ENCODE results near the gene RPS15. TPM values are rescaled to one million over a fixed set of nuclear protein-coding genes. Genes with fewer than 3 reads are reported as not detected.

RPS15 gene
- total RNA-seq, 1 donor from 2014 or later, result 3,906 TPM

DNA sequence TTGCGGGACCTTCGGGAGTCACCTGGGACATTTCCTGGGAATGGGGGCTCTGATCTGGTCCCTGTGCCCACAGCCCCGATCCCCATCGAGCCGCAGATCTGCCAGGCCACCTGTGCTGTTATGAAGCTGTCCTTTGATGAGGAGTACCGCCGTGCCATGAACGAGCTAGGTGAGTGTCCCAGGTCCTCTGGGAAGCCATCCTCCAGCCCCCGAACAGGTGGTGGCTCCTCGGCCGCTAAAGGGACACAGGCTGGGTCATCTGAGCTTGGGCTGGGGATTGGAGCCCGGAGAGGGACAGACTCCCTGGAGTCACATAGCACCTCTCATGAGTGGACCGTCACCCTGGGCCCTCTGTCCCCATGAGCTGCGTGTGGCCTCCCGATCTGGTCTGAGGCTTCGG is 19.7 kb downstream of the RPS15 start:
- peaks cover 29% of the 10 kb centered on the region for H3K4me1 ChIP-seq
- no peak for DNase-seq (ENCODE audit: extremely low spot score in 2 of 2)
- intact Hi-C loops (cut with DNase I), result no loop called here
- no peaks in the 10 kb centered on the region for H3K9me3 ChIP-seq
- peaks cover 10% of the 10 kb centered on the region for H3K27me3 ChIP-seq
- TF ChIP-seq POLR2AphosphoS5 (IDR thresholded peaks at IDR 0.05; ENCODE audit: insufficient read depth in 1 of 2, low read depth in 1 of 2), result no peak
- TF ChIP-seq POLR2A (IDR thresholded peaks at IDR 0.05), result no peak
- TF ChIP-seq, protein P1, sequence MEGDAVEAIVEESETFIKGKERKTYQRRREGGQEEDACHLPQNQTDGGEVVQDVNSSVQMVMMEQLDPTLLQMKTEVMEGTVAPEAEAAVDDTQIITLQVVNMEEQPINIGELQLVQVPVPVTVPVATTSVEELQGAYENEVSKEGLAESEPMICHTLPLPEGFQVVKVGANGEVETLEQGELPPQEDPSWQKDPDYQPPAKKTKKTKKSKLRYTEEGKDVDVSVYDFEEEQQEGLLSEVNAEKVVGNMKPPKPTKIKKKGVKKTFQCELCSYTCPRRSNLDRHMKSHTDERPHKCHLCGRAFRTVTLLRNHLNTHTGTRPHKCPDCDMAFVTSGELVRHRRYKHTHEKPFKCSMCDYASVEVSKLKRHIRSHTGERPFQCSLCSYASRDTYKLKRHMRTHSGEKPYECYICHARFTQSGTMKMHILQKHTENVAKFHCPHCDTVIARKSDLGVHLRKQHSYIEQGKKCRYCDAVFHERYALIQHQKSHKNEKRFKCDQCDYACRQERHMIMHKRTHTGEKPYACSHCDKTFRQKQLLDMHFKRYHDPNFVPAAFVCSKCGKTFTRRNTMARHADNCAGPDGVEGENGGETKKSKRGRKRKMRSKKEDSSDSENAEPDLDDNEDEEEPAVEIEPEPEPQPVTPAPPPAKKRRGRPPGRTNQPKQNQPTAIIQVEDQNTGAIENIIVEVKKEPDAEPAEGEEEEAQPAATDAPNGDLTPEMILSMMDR (IDR thresholded peaks at IDR 0.05), result no peak
- no peak overlapping the region for H3K27ac ChIP-seq
- H3K36me3 ChIP-seq, result no peaks in the 10 kb centered on the region
- H3K4me3 ChIP-seq, result no peak overlapping the region

DNA sequence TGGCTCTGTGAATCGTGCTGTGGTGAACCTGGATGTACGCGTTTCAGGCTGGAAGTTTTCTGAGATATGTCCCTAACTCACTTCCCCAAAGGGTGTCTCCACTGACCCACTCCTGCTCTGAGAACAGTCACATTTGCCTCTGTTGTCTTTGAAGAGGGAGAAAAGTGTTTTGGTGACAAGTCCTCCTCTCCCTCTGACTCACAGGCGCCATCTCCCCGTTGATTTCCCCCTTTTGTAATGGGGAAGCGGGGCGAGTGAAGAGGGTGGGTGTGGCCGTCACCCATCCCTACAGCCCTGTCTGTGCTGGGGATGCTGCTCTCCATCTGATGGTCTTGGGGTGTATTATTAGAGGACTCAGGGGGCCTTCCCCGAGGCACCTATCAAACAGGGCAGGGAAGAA is 21.3 kb downstream of the RPS15 start:
- no peak for DNase-seq (ENCODE audit: extremely low spot score in 2 of 2)
- Histone ChIP-seq H3K36me3 (no peaks in the 10 kb centered on the region), H3K27ac (no peak overlapping the region), H3K27me3 (peaks cover 5% of the 10 kb centered on the region), H3K4me1 (peaks cover 18% of the 10 kb centered on the region), H3K9me3 (no peaks in the 10 kb centered on the region), H3K4me3 (no peak overlapping the region)
- intact Hi-C loops (cut with DNase I), result no loop called here
- TF ChIP-seq, protein P1 (IDR thresholded peaks at IDR 0.05), result no peak
- no peak for TF ChIP-seq POLR2A (IDR thresholded peaks at IDR 0.05)
- no peak for TF ChIP-seq POLR2AphosphoS5 (IDR thresholded peaks at IDR 0.05; ENCODE audit: insufficient read depth in 1 of 2, low read depth in 1 of 2)

DNA sequence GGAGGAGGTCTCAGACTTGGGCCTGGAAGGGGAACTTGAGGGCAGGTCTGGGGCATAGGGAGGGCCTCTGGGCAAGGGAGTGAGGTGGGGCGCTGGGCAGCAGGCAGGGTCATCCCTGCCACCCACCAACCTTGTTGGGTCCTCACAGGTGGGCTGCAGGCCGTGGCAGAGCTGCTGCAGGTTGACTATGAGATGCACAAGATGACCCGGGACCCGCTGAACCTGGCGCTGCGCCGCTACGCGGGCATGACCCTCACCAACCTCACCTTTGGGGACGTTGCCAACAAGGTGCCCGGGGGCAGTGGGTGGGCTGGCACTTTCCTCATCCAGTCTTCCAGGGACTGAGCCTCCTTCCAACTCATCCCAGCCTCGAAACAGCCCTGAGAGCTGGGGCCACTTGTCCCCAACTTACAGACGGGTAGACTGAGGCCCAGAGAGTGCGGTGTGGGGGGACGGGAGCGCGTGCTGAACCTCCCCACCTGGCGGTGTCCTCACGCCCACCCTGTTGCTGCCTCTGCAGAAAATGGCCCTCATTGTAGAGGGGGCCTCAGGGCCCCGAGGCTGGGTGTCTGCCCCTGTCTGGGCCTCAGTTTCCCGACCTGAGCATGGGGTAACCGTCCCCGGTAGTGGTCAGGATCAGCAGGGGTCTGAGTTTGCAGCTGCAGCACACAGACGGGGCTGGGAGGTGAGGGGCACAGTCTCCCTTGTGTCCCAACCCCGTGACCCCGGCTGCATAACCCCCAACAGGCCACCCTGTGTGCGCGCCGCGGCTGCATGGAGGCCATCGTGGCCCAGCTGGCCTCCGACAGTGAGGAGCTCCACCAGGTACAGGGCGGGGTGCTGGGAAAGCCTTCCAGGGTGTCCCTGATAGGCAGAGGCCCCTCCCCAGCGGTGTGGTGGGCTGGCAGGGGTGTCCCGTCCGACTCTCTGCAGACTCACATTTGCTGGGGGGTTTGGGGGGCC is 22.1 kb downstream of the RPS15 start:
- Histone ChIP-seq H3K9me3 (no peaks in the 10 kb centered on the region), H3K4me3 (no peak overlapping the region), H3K27me3 (peaks cover 5% of the 10 kb centered on the region), H3K4me1 (peaks cover 14% of the 10 kb centered on the region), H3K27ac (no peak overlapping the region), H3K36me3 (no peaks in the 10 kb centered on the region)
- intact Hi-C loops (cut with DNase I), result no loop called here
- no peak for DNase-seq (ENCODE audit: extremely low spot score in 2 of 2)
- no peak for TF ChIP-seq POLR2AphosphoS5 (IDR thresholded peaks at IDR 0.05; ENCODE audit: insufficient read depth in 1 of 2, low read depth in 1 of 2)
- no peak for TF ChIP-seq POLR2A (IDR thresholded peaks at IDR 0.05)
- TF ChIP-seq, protein P1 (IDR thresholded peaks at IDR 0.05), result no peak

DNA sequence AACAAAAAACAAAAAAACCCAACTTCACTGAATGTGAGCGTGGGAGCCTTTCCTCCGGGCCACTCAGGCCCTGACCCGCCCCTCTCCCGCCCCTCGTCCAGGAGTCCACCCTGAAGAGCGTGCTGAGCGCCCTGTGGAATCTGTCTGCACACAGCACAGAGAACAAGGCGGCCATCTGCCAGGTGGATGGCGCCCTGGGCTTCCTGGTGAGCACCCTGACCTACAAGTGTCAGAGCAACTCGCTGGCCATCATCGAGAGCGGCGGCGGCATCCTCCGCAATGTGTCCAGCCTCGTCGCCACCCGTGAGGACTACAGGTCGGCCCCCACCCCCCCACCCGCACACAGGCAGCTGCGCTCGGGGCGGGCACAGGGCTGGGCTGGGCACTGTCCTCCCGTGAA is 23.7 kb downstream of the RPS15 start:
- TF ChIP-seq, protein P1 (IDR thresholded peaks at IDR 0.05), result no peak
- TF ChIP-seq POLR2AphosphoS5 (IDR thresholded peaks at IDR 0.05; ENCODE audit: insufficient read depth in 1 of 2, low read depth in 1 of 2), result no peak
- TF ChIP-seq POLR2A (IDR thresholded peaks at IDR 0.05), result no peak
- no peak overlapping the region for H3K27ac ChIP-seq
- peaks cover 15% of the 10 kb centered on the region for H3K4me1 ChIP-seq
- no peak overlapping the region for H3K4me3 ChIP-seq
- no peaks in the 10 kb centered on the region for H3K27me3 ChIP-seq
- no peak for DNase-seq (ENCODE audit: extremely low spot score in 2 of 2)
- no peaks in the 10 kb centered on the region for H3K9me3 ChIP-seq
- intact Hi-C loops (cut with DNase I), result no loop called here
- H3K36me3 ChIP-seq, result no peaks in the 10 kb centered on the region
